Fibroblast of villous mesenchyme (primary cell): ENCODE data around the gene RBPMS2. TPM values are rescaled to one million over a fixed set of nuclear protein-coding genes. Genes with fewer than 3 reads are reported as not detected.

Experiments used
- DNase-seq: peaks from one replicate; pipeline ENCODE4 v3.0.0-alpha.2; 2010; ENCODE audit warnings: low read depth
- H3K4me3 ChIP-seq: 2 replicates; pipeline ENCODE4 v1.5.1; 2011; ENCODE audit warnings: low read depth, mild to moderate bottlenecking, low read length
- total RNA-seq: library from RNA; depleted of rRNA; stranded (reverse); fragments of >200 nt; gene quantifications from 2 replicates; pipeline ENCODE4 v1.2.3, GENCODE V29; 2012
- TF ChIP-seq, protein P1 (sequence below): IDR thresholded peaks from 2 replicates; pipeline ENCODE4 v1.5.1; 2012; ENCODE audit warnings: low read depth, mild to moderate bottlenecking, low read length; ENCODE audit not compliant: insufficient read depth

The RBPMS2 gene
- total RNA-seq, 1 donor = not detected

DNA sequence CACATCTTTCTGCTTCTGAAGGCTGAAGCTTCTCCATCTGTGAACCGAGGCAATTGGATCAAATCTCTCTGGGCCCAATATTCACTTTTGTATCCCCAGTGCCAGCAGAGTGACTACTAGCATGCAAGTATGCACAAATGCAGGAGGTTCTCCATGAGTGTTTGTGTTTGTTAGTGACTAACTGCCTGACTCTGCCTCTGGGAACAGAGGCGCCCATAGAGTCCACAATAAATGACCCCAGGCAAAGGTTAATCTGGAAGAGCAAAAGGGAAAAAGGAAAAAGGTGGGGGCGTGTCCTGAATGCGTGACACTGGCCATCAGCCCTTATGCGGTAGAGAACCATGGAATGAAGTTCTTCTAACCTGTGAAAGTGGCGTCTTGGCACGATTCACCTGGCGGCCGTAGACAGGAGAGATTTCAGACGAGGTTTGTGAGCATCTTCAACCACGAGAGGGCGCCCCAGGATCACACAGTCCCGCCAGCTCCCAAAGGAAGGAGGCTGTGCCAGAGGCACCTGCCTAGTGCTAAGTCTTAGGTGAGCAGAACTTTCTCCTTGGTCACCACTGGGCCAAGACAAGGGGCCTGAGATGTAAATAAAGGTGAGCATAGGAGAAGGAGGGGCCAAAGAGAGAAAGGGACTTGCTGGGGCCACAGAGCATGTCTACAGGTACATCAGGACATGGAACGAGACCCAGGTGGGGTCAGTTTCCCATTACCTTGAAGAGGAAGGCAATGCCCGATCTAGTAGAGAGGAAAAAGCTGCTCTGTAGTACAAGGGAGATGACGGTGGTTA lies 44.2 kb downstream of the RBPMS2 start:
- TF ChIP-seq, protein P1, sequence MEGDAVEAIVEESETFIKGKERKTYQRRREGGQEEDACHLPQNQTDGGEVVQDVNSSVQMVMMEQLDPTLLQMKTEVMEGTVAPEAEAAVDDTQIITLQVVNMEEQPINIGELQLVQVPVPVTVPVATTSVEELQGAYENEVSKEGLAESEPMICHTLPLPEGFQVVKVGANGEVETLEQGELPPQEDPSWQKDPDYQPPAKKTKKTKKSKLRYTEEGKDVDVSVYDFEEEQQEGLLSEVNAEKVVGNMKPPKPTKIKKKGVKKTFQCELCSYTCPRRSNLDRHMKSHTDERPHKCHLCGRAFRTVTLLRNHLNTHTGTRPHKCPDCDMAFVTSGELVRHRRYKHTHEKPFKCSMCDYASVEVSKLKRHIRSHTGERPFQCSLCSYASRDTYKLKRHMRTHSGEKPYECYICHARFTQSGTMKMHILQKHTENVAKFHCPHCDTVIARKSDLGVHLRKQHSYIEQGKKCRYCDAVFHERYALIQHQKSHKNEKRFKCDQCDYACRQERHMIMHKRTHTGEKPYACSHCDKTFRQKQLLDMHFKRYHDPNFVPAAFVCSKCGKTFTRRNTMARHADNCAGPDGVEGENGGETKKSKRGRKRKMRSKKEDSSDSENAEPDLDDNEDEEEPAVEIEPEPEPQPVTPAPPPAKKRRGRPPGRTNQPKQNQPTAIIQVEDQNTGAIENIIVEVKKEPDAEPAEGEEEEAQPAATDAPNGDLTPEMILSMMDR = peak; percentile 88
- DNase-seq = peak; percentile 72
- H3K4me3 ChIP-seq = no peak overlapping the region

- TF ChIP-seq, protein P1 = no peak
- no peak for DNase-seq
- no peak overlapping the region for H3K4me3 ChIP-seq
Observed at GRCh38 chr15:64730151-64730550, 45.2 kb downstream of the RBPMS2 start.

- TF ChIP-seq, protein P1 = no peak
- DNase-seq = no peak
Observed at GRCh38 chr15:64720188-64720587, 55.2 kb downstream of the RBPMS2 start.

GRCh38 chr15:64717735-64718495 lies 57.5 kb downstream of the RBPMS2 start:
- TF ChIP-seq, protein P1 = no peak
- DNase-seq = no peak
- no peak overlapping the region for H3K4me3 ChIP-seq

More at GRCh38 chr15:64720188-64720587, 55.2 kb downstream of the RBPMS2 start:
- no peak overlapping the region for H3K4me3 ChIP-seq

GRCh38 chr15:64717130-64717529 lies 58.3 kb downstream of the RBPMS2 start:
- no peak for DNase-seq
- TF ChIP-seq, protein P1 = no peak
- no peak overlapping the region for H3K4me3 ChIP-seq

DNA sequence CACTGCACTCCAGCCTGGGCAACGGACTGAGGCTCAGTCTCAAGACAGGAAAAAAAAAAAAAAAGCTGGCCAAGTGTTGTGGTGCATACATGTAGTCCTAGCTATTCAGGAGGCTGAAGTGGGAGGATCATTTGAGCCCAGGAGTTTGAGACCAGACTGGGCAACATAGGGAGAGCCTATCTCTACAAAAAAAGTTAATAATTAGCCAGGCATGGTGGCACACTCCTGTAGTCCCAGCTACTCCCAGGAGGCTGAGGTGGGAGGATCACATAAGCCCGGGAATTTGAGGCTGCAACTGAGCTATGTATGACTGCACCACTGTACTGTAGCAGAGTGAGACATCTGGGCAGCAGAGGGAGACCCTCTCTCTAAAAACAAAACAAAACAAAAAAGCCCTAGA lies 58.9 kb downstream of the RBPMS2 start:
- no peak for DNase-seq
- TF ChIP-seq, protein P1 = no peak
- no peak overlapping the region for H3K4me3 ChIP-seq
